Epidermal melanocyte (primary cell): Measurements from ENCODE around the gene DCC.

Source experiments
- DNase-seq: peaks from one replicate; pipeline ENCODE4 v3.0.0; 2011; ENCODE audit warnings: low spot score; ENCODE audit not compliant: insufficient read length

DCC gene

GRCh38 chr18:53165770-53166169 is 825.8 kb downstream of the DCC start:
- no peak for DNase-seq

GRCh38 chr18:53169346-53169745 is 829.3 kb downstream of the DCC start:
- DNase-seq, result no peak

- no peak for DNase-seq
Measured at GRCh38 chr18:53191634-53192033, 851.6 kb downstream of the DCC start.

DNA sequence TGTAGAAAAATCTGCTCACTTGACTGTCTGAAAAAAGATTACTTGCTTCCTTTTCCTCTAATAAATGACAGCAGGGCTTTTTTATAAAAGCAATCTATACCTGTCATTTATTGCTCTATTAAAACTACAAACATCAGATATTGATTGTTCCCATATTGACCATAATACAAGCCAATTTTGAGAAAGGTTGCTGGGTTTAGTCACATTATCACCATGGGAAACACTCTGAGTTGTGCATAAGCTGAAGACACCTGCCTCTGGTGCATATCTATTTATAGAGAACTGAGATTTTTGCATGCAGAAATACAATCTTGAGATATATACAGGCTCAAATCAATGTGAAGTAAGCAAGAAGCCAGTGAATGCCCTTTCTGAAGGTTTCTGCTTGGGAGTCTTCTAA is 853.9 kb downstream of the DCC start:
- no peak for DNase-seq

- DNase-seq, result no peak
Measured at GRCh38 chr18:53219853-53220252, 879.9 kb downstream of the DCC start.

GRCh38 chr18:53224128-53224778 is 884.3 kb downstream of the DCC start:
- DNase-seq, result no peak

GRCh38 chr18:53225567-53226325 is 885.7 kb downstream of the DCC start:
- DNase-seq, result no peak

DNA sequence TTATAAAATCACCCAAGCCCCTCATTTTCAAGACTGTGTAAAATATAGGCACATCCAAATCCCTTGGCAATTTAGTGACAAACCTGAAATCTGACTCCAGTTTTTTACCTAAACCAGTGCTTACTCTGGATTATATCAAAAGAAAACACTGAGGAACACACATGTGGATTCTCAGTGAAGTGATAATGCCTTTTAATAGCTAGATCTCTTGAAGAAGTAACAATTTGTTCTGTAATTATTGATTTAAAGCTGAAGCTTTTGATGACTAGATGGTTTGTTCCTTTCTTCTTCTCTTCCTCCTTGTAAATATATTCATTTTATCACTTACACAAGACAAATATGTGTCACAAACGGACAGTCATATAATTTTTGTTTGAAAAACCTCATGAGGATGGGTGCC is 894.6 kb downstream of the DCC start:
- DNase-seq, result no peak

DNA sequence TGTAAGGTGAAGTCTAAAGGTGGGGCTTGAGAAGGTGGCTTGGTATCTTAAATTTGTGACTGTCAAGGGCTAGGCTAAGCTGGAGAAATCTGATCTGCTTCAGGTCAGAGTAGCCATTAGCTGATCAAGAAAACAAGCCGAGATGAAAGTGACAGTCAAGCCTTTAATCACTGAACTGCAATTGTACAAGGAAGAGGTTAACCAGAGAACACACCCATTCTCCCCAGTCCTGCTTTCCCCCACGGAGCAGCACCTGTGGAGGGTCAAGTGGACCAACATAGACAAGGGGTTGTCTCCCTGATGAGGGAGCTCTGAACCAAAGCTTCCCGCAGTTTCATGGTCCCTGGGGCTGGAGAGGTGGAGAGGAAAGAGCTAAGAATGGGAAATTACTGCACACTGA is 901.2 kb downstream of the DCC start:
- no peak for DNase-seq

- DNase-seq, result no peak
Measured at GRCh38 chr18:53253789-53254188, 913.8 kb downstream of the DCC start.

DNA sequence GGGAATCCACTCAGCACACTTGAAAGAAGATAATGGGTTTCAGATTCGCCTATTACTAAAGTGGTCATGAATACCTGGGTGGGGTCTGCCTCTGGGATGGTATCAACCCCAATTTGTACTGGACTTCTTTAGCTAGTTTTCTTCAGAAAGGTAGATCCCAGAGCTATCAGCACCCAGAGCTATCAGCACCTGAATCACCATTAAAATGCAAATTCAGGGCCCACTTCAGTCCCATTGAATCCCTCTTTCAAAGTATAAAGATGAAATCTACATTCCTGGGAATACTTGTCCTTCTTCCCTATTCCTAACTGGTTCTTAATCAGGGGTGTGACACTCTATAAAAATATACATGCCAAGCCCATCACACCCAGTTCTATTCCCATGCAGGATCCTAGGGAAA is 914.3 kb downstream of the DCC start:
- DNase-seq, result no peak

DNA sequence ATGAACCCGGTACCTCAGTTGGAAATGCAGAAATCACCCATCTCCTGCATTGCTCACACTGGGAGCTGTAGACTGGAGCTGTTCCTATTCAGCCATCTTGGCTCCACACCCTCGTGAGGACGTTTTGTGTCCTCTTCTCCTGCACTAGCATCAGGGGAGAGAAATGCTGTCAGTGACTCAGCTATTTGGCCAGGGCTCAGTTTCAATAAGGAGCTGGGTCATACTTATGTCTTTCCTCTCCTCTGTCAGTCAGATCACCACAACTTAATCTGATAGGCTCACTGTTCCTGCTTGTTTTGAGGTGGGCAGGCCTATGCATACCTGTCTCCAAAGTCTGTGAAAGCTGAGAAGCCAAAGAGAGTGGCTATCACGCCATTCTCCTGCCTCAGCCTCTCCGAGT is 921.2 kb downstream of the DCC start:
- no peak for DNase-seq

- DNase-seq, result no peak
Measured at GRCh38 chr18:53266850-53267249, 926.9 kb downstream of the DCC start.

DNA sequence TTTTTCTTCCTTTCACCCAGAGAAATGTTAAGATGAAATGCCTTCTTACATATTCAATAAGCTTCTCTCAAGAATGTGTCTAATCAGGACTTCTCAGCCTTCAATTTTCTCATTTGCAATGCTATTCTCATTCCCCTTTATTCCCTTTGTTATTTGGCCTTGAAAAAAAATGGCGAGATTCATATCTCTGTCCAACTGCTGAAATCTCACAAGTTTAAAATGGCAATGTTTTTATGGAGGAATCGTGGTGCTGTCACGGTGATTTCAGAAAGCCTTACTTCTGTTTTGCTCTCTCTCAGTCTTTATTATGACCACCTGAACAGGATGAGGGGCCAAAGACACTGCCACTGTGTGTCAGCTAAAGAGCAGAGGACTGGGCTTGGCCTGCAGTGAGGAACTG is 928.5 kb downstream of the DCC start:
- no peak for DNase-seq

- no peak for DNase-seq
Measured at GRCh38 chr18:53281406-53281805, 941.4 kb downstream of the DCC start.

DNA sequence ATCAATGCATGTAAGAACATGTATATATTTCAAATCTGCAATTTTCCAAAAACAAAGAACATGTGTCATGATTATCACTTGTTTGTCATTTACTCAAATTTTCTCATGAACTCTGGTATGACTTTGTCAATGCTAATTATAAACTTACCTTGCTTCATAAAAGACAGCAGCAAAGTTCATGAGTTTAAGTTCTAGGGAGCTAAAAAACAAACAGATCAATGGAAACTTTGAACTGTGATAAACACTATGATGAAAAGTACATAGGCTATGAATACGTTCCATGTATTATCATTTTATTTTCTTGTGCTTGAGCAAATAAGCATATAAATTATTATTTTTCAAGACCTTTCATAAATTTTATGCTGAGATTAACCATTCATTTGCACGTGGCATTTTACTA is 943.7 kb downstream of the DCC start:
- DNase-seq, result no peak

DNA sequence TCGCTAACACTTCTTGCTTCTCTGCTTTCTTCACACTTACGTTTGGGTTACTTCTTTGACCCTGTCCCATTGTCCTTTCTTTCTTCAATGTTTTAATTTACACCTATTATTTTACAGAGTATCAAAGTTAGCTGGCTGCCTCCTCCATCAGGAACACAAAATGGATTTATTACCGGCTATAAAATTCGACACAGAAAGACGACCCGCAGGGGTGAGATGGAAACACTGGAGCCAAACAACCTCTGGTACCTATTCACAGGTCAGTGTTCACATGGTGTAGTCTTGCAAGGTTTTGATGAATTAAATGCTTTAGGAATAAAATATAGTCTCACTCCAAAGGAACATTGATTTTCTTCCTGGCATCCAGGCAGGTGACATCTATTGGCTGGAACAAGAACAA is 965.5 kb downstream of the DCC start:
- DNase-seq, result no peak

- DNase-seq, result no peak
Measured at GRCh38 chr18:53319628-53320027, 979.6 kb downstream of the DCC start.

DNA sequence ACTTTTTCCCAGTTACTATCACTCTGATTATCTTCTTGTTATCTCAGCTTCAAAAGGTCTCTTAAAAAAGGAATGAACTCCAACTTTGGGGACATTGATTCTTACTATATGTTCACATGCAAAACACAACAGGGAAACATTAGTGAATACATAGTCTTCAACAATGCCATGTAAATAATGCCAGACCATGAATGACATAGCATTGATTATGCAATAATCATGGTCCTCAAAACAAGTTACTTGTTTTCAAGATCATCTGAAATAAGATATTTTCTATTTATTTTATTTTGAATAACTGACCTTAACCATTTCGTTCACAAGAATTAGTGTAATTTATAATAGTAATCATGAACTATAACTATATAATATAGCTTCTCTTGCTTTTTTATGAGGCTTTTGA is 982.2 kb downstream of the DCC start:
- no peak for DNase-seq

- no peak for DNase-seq
Measured at GRCh38 chr18:53324353-53324752, 984.4 kb downstream of the DCC start.

- no peak for DNase-seq
Measured at GRCh38 chr18:53360501-53361443, 1020.8 kb downstream of the DCC start.

DNA sequence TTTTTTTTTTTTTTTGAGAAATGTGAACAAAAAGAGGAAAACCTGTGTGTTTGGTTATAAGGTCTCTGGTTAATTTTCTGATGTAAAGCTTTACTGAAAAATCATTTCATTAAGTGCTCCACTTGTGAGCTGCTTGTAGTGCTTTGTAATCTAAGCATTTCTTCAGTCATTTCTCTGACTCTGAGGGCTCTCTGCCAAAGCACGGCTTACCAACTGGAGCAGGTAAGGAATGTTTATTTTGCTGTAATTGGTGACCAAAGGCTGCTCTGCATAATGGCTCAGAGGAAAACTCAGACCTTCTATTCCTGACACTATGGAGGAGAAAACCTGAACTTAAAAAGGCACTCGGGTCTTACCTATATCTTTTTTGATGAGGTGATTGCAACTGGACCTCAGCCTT is 1035.6 kb downstream of the DCC start:
- DNase-seq, result no peak
